Upper lobe of right lung (tissue), 1 donor: ENCODE measurements around the gene RANBP9. TPM values are rescaled to one million over a fixed set of nuclear protein-coding genes. Genes with fewer than 3 reads are reported as not detected.

ENCODE experiments used
- ATAC-seq: fragments of 200-7000 bp; cut with Tn5 transposase; one replicate; pipeline ENCODE4 v1.9.1; 2020; ENCODE audit warnings: mild to moderate bottlenecking, moderate library complexity
- DNase-seq: peaks from one replicate; pipeline ENCODE4 v3.0.0-alpha.2; 2020
- H3K27ac ChIP-seq: fragments of 200-600 bp; one replicate; pipeline ENCODE4 v1.8.0; 2022
- H3K27me3 ChIP-seq: fragments of 200-600 bp; one replicate; pipeline ENCODE4 v1.8.0; 2022; ENCODE audit warnings: mild to moderate bottlenecking
- H3K36me3 ChIP-seq: fragments of 200-600 bp; one replicate; pipeline ENCODE4 v1.8.0; 2022
- H3K4me1 ChIP-seq: fragments of 200-600 bp; one replicate; pipeline ENCODE4 v1.8.0; 2022
- H3K4me3 ChIP-seq: fragments of 200-600 bp; one replicate; pipeline ENCODE4 v1.8.0; 2022; ENCODE audit warnings: mild to moderate bottlenecking
- H3K9me3 ChIP-seq: fragments of 200-600 bp; one replicate; pipeline ENCODE4 v1.8.0; 2022
- CTCF ChIP-seq: fragments of 200-600 bp; IDR thresholded peaks from one replicate; pipeline ENCODE4 v1.8.0; 2022; ENCODE audit warnings: antibody characterized with exemption
- intact Hi-C: fragments of 100-400 bp; cut with DNase I; formaldehyde crosslinking; loops from one replicate; pipeline ENCODE4 v1.11.0; 2022
- total RNA-seq: library from RNA; stranded (reverse); fragmentation: NEBNext Ultra II Directional; extraction: Animal tissue kit (Norgen Biotek cat#: 25700); gene quantifications from one replicate; pipeline ENCODE4 v1.2.1, GENCODE V29; 2021
- donor health status: DM: no; HTN: yes; CAD: no; lungs with severe emphysema.

RANBP9 gene
- total RNA-seq, 1 donor from 2014 or later: 38.5 TPM

DNA sequence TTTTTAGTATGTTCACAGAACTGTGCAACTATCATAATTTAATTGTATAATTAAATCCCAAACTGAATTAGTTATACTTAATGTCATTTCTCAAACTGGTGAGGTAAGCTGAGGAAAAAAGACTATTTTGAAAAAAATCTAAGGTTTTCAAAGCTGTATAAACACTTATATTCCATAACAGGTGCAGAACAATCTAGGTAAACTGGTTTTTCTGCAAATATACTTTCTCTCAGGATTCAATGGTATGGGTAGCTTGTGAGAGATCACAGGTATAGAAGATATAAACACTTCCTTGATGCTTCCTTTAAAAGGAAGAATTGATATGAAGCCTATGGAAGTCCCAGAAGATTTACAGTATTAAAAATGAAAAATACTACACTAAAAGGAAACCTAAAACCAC is 62.8 kb downstream of the RANBP9 start:
- H3K4me1 ChIP-seq: no peaks in the 10 kb centered on the region
- no peaks in the 10 kb centered on the region for H3K27me3 ChIP-seq
- intact Hi-C loops: no loop called here
- H3K9me3 ChIP-seq: no peaks in the 10 kb centered on the region
- no peak for ATAC-seq
- H3K36me3 ChIP-seq: peaks cover 5% of the 10 kb centered on the region
- no peak for TF ChIP-seq CTCF
- H3K4me3 ChIP-seq: no peak overlapping the region
- no peak overlapping the region for H3K27ac ChIP-seq
- DNase-seq: no peak

GRCh38 chr6:13643125-13643524 is 68.5 kb downstream of the RANBP9 start:
- peaks cover 34% of the 10 kb centered on the region for H3K36me3 ChIP-seq
- intact Hi-C loops: no loop called here
- DNase-seq (no peak), ATAC-seq (no peak)
- H3K4me1 ChIP-seq: no peaks in the 10 kb centered on the region
- TF ChIP-seq CTCF: no peak
- H3K27ac ChIP-seq: no peak overlapping the region
- H3K4me3 ChIP-seq: no peak overlapping the region
- no peaks in the 10 kb centered on the region for H3K27me3 ChIP-seq
- no peaks in the 10 kb centered on the region for H3K9me3 ChIP-seq

DNA sequence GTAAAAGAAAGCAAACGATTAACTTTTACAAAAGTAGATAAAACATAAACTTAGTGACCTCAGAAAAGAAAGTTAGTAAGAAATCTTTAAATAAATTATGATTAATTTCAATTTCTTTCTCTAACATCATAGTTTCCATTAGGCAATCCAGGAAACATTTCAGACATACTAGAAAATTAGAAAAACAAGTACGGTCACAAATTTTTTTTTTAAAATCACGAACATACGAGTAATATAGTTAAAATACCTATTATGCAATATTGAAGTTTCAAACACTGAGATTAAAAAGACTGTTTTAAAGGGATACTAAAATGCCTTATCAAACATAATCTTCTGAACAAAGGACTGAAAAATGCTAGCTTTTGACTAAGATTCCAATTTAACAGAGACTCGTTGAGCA is 70.3 kb downstream of the RANBP9 start:
- no peak for TF ChIP-seq CTCF
- DNase-seq: no peak
- Histone ChIP-seq H3K36me3 (peaks cover 48% of the 10 kb centered on the region), H3K4me3 (no peak overlapping the region), H3K4me1 (no peaks in the 10 kb centered on the region), H3K27ac (no peak overlapping the region), H3K9me3 (no peaks in the 10 kb centered on the region), H3K27me3 (no peaks in the 10 kb centered on the region)
- intact Hi-C loops: no loop called here
- ATAC-seq: no peak

DNA sequence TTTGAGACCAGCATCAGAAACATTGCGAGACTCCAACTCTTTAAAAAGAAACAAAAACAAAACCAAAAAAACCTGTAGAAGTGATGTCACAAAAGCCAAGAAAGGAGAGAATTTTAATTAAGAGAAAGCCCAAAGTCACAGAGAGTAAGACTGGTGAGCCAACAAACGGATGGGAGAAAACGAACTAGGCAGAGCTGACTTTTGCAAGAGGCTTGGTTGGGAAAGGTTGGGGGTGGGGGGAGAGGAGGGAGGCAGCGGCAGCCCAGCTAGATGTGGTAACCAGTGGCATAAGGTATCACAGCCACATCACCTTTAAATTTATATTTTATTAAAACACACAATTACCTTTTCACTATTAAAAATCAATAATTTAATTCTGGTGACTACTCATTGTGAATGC is 73.0 kb downstream of the RANBP9 start:
- peaks cover 47% of the 10 kb centered on the region for H3K36me3 ChIP-seq
- intact Hi-C loops: no loop called here
- no peak for TF ChIP-seq CTCF

GRCh38 chr6:13638014-13638413 is 73.6 kb downstream of the RANBP9 start:
- Histone ChIP-seq H3K4me3 (no peak overlapping the region), H3K9me3 (no peaks in the 10 kb centered on the region), H3K27ac (no peak overlapping the region), H3K4me1 (no peaks in the 10 kb centered on the region), H3K36me3 (peaks cover 41% of the 10 kb centered on the region), H3K27me3 (no peaks in the 10 kb centered on the region)
- DNase-seq (no peak), ATAC-seq (no peak)
- intact Hi-C loops: no loop called here
- TF ChIP-seq CTCF: no peak

More for the DNA sequence above, 73.0 kb downstream of the RANBP9 start:
- Histone ChIP-seq H3K9me3 (no peaks in the 10 kb centered on the region), H3K27ac (no peak overlapping the region), H3K4me1 (no peaks in the 10 kb centered on the region), H3K4me3 (no peak overlapping the region), H3K27me3 (no peaks in the 10 kb centered on the region)
- ATAC-seq: no peak
- no peak for DNase-seq

DNA sequence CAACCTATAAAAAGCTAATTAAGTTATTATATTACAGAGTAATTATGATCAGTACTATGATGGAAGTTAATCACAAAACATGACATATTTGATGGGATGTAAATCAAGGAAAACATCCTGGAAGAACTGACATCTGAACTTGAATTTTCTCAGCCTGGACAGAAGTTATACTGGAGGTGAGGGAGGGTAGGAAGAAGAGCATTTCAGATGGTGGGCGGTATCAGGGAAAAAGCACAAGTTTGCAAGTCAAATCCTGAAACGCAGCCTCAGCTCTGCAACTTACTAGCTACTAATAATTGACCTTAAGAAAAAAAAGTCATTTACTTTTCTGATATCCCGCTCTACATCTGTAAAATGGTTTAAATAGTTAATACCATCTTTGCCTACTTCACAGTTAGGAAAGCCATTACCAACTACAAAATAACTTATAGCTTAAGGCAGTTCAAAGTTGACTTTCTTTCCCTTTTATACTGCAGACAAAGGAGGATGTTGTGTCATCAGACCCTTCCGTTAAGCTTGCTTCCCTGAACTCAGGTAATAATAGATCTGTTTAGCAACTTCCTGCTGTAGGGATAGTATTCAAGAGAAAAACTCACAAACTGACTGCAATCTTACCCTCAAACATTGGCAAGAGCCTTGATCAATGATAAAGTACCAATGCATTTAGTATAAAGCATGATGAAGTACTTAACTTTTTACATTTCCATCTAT is 75.5 kb downstream of the RANBP9 start:
- peaks cover 53% of the 10 kb centered on the region for H3K36me3 ChIP-seq
- intact Hi-C loops: no loop called here
- no peaks in the 10 kb centered on the region for H3K9me3 ChIP-seq
- no peaks in the 10 kb centered on the region for H3K27me3 ChIP-seq
- no peak overlapping the region for H3K27ac ChIP-seq
- DNase-seq (no peak), ATAC-seq (no peak)
- no peak overlapping the region for H3K4me3 ChIP-seq
- no peak for TF ChIP-seq CTCF
- H3K4me1 ChIP-seq: no peaks in the 10 kb centered on the region
